Measurements from ENCODE around the gene EPHA10.

- TF ChIP-seq CTCF (IDR thresholded peaks at IDR 0.05; ENCODE audit: insufficient read depth, low read length, poor library complexity, severe bottlenecking) (no peak), EZH2phosphoT487 (conservative IDR thresholded peaks at IDR 0.05; ENCODE audit: low read length) (no peak)
These were observed 94.8 kb downstream of the EPHA10 start for GRCh38 chr1:37670133-37670532.

All from SU-DHL-6 (cell line).